Thymus (tissue), 11 donors: Measurements from ENCODE around the gene SLC4A2. TPM values are rescaled to one million over a fixed set of nuclear protein-coding genes. Genes with fewer than 3 reads are reported as not detected.

Experiments used
- DNase-seq, 9 donors: peaks; one replicate each; pipeline ENCODE4 v3.0.0-alpha.2; 2013; ENCODE audit warnings: low spot score in 9 of 9, low read depth in 6 of 9, missing footprints in 1 of 9
- H3K27ac ChIP-seq, 2 donors: one replicate each; pipeline ENCODE4 v1.5.1; 2013; ENCODE audit warnings: control low read depth in 1 of 2, low read depth in 1 of 2, low read length in 1 of 2, mild to moderate bottlenecking in 1 of 2, moderate library complexity in 1 of 2
- H3K27me3 ChIP-seq, 2 donors: one replicate each; pipeline ENCODE4 v1.5.1; 2013; ENCODE audit warnings: low read length in 1 of 2; ENCODE audit not compliant: control insufficient read depth in 2 of 2, insufficient read depth in 1 of 2
- H3K36me3 ChIP-seq, 2 donors: one replicate each; pipeline ENCODE4 v1.5.1; 2013; ENCODE audit warnings: low read length in 1 of 2, mild to moderate bottlenecking in 1 of 2, moderate library complexity in 1 of 2; ENCODE audit not compliant: control insufficient read depth in 2 of 2, insufficient read depth in 2 of 2
- H3K4me1 ChIP-seq, 2 donors: one replicate each; pipeline ENCODE4 v1.5.1; 2013; ENCODE audit warnings: low read length in 2 of 2; ENCODE audit not compliant: control insufficient read depth in 2 of 2, insufficient read depth in 2 of 2
- H3K4me3 ChIP-seq, 2 donors: one replicate each; pipeline ENCODE4 v1.5.1; 2013; ENCODE audit warnings: low read length in 2 of 2, control low read depth in 1 of 2, mild to moderate bottlenecking in 1 of 2
- H3K9me3 ChIP-seq, 2 donors: one replicate each; pipeline ENCODE4 v1.5.1; 2013; ENCODE audit warnings: low read length in 1 of 2, mild to moderate bottlenecking in 1 of 2; ENCODE audit not compliant: control insufficient read depth in 2 of 2, insufficient read depth in 1 of 2
- WGBS: extraction: QIAGEN DNeasy Blood & Tissue Kit; methylation state at CpG from one replicate; pipeline ENCODE4 v1.1.7; 2013; 5-methylcytosine and 5-hydroxymethylcytosine counted together
- polyA plus RNA-seq: library from polyadenylated mRNA; stranded (reverse); fragments of 200-250 nt; gene quantifications from one replicate; pipeline ENCODE4 v1.2.3, GENCODE V29; 2013
- total RNA-seq: library from RNA; stranded (reverse); fragments of 120-200 nt; gene quantifications from one replicate; pipeline ENCODE4 v1.2.4, GENCODE V29; 2013
- donor health status: healthy.

Gene SLC4A2
- total and polyA plus RNA-seq, 2 donors: 22.9 to 89.5 TPM

DNA sequence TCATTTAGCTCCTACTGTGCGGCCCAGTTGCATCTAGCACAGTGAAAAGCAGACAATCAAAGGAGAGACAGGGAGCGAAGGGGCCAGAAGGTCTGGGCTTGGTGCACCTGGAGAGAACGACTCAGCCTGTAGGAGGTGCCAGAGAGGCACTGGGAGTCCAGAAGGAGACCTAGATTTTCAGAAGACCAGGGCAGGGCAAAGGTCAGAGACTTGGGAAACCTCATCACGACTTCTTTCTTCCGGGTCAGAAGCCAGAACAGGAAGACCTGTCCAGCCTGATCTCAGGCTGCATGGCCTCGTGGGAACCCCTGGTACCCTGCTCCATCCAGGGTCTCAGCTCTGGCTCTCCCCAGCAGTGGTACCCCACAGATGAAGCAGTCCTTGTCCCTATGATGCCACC, 32.0 kb downstream of the SLC4A2 start:
- WGBS: 81% methylated on average over 6 of the region's 6 CpGs
- no peaks in the 10 kb centered on the region for H3K36me3 ChIP-seq
- H3K4me3 ChIP-seq: no peak overlapping the region
- H3K27ac ChIP-seq: no peak overlapping the region
- H3K27me3 ChIP-seq: peaks cover 32 to 77% of the 10 kb centered on the region in 2 donors
- no peak for DNase-seq
- H3K4me1 ChIP-seq: peaks cover 3 to 28% of the 10 kb centered on the region in 2 donors
- peaks cover 0 to 4% of the 10 kb centered on the region in 2 donors for H3K9me3 ChIP-seq

DNA sequence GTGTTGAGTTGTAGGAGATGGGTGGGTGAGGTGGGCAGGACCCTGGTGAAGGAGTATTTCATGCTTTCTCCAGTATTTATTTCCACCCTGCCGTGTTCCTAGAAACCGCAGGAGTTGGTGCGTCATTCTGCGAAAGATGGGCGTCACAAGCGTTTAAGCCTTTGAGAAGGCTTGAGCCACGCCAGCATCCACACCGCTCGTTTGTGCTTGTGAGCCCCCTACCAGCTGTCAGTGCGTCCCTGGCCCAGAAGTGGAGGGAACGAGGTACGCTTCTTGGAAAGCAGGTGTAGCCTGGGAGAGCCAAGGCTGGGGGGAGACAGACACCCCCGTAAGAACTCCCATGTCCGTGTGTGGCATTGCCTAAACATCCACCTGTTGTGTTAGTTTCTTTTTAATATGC, 32.6 kb downstream of the SLC4A2 start:
- H3K9me3 ChIP-seq: peaks cover 0 to 4% of the 10 kb centered on the region in 2 donors
- H3K4me1 ChIP-seq: peaks cover 3 to 26% of the 10 kb centered on the region in 2 donors
- no peak for DNase-seq
- no peaks in the 10 kb centered on the region for H3K36me3 ChIP-seq
- peaks cover 27 to 74% of the 10 kb centered on the region in 2 donors for H3K27me3 ChIP-seq
- H3K27ac ChIP-seq: no peak overlapping the region
- no peak overlapping the region for H3K4me3 ChIP-seq
- WGBS: 97% methylated on average over 14 of the region's 14 CpGs

GRCh38 chr7:151093748-151094147, 34.4 kb downstream of the SLC4A2 start:
- no peak overlapping the region for H3K27ac ChIP-seq
- H3K9me3 ChIP-seq: peaks cover 0 to 3% of the 10 kb centered on the region in 2 donors
- no peak overlapping the region for H3K4me3 ChIP-seq
- 96% methylated on average over 6 of the region's 6 CpGs for WGBS
- peaks cover 15 to 56% of the 10 kb centered on the region in 2 donors for H3K27me3 ChIP-seq
- no peak for DNase-seq
- H3K36me3 ChIP-seq: no peaks in the 10 kb centered on the region
- H3K4me1 ChIP-seq: peaks cover 3 to 16% of the 10 kb centered on the region in 2 donors

GRCh38 chr7:151094675-151095074, 35.3 kb downstream of the SLC4A2 start:
- peaks cover 6 to 47% of the 10 kb centered on the region in 2 donors for H3K27me3 ChIP-seq
- no peak overlapping the region for H3K27ac ChIP-seq
- peaks cover 0 to 7% of the 10 kb centered on the region in 2 donors for H3K4me1 ChIP-seq
- H3K9me3 ChIP-seq: no peaks in the 10 kb centered on the region
- H3K4me3 ChIP-seq: no peak overlapping the region
- 97% methylated on average over 5 of the region's 5 CpGs for WGBS
- no peaks in the 10 kb centered on the region for H3K36me3 ChIP-seq
- DNase-seq: no peak

GRCh38 chr7:151095123-151095797, 35.9 kb downstream of the SLC4A2 start:
- DNase-seq: no peak
- Histone ChIP-seq H3K9me3 (no peaks in the 10 kb centered on the region), H3K4me3 (no peak overlapping the region), H3K36me3 (no peaks in the 10 kb centered on the region), H3K27me3 (peaks cover 2 to 41% of the 10 kb centered on the region in 2 donors), H3K4me1 (peaks cover 0 to 1% of the 10 kb centered on the region in 2 donors), H3K27ac (no peak overlapping the region)
- 79% methylated on average over 10 of the region's 10 CpGs for WGBS

DNA sequence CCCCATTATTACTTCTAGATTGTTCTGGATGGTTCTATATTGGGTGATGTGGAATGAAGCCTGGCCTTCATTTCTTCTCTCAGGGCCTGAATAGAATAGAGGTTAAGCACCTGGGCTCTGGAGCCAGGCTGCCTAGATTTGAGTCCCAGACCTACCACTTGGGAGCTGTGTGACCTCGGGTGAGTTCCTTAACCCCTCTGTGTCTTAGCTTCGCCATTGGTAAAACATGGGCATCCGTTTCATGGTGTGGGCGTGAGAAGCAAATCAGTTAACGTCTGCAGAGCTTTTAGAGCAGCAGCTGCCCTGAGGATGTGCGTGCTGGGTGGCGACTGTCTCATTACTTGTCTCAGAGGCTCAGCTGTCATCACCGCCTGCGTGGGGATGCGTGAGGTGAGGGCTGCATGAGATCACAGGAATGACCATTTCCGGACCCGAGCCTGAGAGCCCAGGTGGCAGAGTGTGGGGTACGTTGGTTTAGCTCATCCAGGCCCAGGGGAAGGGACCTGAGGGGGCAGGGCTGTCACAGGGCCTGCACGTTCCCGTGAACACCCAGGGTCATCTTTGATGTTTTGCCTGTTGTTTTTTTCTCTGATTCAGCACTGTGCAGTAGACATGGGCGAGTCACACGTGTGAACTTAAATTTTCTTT, 36.6 kb downstream of the SLC4A2 start:
- no peaks in the 10 kb centered on the region for H3K36me3 ChIP-seq
- no peaks in the 10 kb centered on the region for H3K9me3 ChIP-seq
- no peak overlapping the region for H3K27ac ChIP-seq
- no peaks in the 10 kb centered on the region for H3K4me1 ChIP-seq
- DNase-seq: no peak
- WGBS: 94% methylated on average over 17 of the region's 17 CpGs
- H3K4me3 ChIP-seq: no peak overlapping the region
- peaks cover 0 to 38% of the 10 kb centered on the region in 2 donors for H3K27me3 ChIP-seq

DNA sequence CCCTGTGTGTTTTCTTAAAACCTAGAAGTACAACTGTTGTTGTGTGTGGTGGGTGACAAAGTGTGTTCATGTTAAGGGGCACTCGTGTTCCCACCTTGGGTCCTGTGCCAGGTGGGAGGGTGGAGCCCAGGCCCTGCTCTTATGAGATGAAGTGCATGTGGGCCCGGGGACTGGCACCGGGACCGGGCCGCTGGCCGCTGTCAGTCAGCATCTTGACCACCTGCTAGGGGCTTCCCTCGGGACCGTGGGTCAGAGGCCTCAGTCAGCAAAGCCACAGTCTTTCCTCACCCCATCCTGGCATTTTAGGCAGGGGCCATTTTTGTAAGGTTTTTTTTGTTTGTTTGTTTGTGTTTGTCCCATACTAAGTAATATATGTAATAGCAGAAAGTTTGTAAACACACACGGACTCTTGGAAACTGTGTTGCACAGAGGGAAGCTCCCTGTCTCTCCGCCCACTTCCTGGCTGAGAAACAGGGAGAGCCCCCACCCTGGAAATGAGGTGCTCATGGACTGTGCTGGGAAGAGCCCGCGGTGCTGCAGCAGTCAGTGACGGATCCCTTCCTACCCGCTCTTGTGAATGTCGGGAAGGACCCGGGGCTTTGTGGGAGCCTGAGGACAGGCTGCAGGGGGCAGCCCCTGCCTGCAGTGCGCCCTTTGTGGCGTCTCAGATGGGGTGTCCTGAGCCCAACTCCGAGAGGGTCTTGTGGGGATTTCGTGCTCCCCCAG, 40.3 kb downstream of the SLC4A2 start:
- WGBS: 92% methylated on average over 20 of the region's 20 CpGs
- H3K4me3 ChIP-seq: no peak overlapping the region
- H3K4me1 ChIP-seq: no peaks in the 10 kb centered on the region
- no peak for DNase-seq
- no peaks in the 10 kb centered on the region for H3K36me3 ChIP-seq
- H3K9me3 ChIP-seq: no peaks in the 10 kb centered on the region
- peaks cover 0 to 11% of the 10 kb centered on the region in 2 donors for H3K27me3 ChIP-seq
- no peak overlapping the region for H3K27ac ChIP-seq

DNA sequence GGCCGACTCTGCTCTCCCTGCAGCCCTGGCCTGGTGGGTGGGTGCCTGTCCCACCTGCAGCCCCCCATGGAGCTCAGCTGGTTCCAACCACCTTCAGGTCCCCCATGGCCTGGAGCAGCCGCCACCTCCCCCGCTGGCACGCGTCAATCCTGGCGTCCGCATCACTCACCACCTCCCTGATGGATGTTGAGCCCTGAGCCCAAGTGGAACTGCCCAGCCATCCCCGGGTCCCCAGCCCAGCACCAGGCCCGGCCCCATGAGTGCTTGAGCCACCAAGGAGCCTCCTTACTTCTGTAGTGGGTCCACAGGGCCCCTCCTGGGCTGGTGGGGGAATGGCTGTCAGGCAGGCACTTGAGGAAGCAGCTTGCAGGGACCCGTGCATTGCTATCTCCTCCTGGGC, 41.5 kb downstream of the SLC4A2 start:
- Histone ChIP-seq H3K4me1 (no peaks in the 10 kb centered on the region), H3K27me3 (peaks cover 0 to 10% of the 10 kb centered on the region in 2 donors), H3K4me3 (no peak overlapping the region), H3K27ac (no peak overlapping the region), H3K36me3 (no peaks in the 10 kb centered on the region), H3K9me3 (no peaks in the 10 kb centered on the region)
- 98% methylated on average over 10 of the region's 10 CpGs for WGBS
- DNase-seq: no peak
